NCI-H345 (cell line): ENCODE results near the gene IL1RN.

Source experiments
- DNase-seq: peaks from one replicate; lab custom pipeline; 2025; lab: John Stamatoyannopoulos, UW

The IL1RN gene

DNA sequence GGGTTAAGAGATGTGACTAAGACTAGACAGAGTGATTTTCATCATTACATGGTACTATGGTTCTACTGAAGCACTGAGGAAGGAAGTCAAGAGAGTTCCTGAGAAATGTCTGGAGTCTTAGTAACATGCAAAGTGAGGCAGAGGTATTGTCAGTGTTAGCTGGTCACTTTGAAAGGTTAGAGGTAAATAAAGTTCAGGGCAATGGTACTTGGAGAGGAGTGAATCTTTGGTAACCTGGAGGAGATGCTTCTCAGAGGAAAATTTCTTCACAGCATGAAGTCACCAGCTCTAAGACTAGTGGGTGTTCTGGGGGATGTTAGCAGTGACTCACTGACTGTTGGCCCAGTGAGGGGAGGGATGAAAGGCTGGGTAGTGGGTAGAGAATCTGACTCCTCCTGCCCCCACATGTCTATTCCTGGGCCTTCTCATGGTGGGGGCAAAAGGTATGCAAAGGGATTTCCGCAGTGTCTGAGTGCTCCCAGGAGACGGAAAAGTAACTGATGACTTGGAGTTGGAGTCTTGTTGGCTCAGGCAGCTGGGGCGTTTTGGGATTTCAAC lies 23.3 kb upstream of the IL1RN start:
- DNase-seq = no peak

DNA sequence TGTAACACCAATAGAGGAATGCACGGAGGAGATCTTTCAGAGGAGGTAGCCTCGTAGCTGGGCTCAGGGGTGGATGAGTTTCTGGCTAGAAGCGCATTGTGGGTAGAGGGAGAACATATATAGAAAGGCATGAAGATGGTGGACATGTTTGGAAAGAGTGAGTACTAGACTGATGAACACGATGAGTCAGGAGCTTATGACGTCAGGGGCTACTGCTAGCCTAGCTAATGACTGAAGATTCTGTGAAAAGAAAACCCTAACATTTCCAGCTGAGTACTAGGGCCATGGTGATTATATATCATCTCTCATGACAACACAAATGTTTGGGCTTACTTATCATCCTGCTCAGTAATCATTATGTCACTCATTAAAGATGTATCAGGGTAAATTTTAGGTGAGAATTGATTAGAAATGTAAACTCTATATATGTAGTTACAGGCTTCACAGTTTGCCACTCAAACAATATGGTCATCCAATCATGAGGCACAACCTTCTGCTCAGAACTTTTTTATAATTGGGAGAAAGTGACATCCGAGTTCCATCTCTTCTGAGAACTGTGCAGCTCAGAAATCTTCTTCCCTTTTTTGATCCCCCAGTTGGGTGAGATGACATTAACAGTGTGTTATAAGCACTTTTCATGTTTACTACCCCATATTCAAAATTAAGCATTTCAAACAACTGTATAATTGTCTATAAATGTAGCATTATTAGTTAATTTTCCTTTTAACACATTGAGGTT lies 22.2 kb upstream of the IL1RN start:
- DNase-seq = no peak

DNA sequence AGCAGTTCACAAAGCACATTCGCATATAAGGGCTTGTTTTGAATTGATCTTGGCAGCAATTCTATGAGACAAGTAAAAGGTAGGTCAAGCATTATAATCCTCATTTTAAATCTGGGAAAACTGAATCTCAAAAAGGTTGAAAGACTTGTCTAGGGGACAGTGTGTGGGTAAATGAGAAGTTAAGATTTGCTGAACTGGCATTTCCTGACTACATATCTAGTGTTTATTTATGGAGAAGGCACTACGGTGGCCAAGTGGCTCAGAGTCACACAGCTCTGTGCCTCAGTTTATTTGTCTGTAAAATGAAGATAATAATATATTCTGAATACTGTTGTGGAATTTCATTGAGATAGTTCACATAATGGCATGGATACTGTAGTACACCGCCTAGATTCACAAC lies 16.3 kb upstream of the IL1RN start:
- no peak for DNase-seq

DNA sequence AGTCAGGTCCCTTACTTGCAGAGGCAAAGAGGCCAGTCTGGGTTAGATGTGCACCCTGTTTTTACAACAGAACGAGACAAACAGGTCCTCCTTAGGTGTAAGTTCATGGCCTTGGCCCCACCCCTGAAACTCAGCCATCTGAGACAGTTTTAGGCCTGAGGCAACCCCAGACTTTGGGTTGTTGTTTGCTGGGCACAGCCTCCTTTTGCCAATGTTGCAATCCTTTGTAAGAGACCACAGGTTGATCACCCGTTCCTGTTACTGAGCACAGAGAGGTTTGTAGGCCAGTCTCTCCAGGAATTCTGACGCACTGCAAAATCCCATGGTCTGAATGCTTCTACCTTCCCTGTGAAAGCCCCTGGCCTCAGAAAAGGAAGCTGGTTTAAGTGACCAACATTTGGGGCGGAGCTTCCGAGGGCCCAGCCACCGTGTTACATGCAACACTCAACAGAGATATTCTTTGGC lies 15.5 kb upstream of the IL1RN start:
- DNase-seq = no peak

DNA sequence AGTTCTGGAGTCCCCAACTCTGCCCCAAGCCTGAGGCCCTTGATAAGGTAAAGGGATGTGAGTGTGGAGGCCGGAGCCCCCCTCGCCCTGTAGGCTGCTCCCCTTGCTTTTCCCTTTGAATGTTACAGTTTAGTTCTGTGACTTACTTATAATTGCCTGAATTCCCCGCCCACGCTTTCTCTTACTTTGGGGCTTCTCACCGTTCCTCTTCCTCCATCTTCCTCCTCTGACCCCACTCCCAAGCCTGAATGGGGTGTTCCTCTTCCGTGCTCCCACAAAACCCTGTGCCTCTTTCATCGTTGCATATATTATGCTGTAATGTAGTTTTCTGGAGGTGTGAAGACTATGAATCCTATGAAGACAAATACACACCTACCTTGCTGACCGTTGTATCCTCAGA lies 15.0 kb upstream of the IL1RN start:
- no peak for DNase-seq

DNA sequence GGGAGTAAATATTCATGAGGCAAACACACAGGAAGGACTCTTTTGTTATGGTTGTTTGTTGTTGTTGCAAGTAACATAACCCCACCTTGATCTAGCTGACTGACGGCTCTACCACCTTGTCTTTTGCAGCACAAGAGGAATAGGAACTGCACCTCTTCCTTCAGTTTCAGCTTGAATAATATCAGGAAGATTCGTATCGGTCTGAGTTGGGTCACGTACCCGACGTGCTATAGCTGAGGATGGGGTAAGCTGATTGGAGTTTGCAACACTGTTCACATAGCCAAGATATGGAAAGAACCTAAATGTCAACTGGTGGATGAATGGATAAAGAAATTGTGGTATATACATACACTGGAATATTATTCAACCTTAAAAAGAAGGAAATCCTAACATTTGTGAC lies 14.5 kb upstream of the IL1RN start:
- no peak for DNase-seq

DNA sequence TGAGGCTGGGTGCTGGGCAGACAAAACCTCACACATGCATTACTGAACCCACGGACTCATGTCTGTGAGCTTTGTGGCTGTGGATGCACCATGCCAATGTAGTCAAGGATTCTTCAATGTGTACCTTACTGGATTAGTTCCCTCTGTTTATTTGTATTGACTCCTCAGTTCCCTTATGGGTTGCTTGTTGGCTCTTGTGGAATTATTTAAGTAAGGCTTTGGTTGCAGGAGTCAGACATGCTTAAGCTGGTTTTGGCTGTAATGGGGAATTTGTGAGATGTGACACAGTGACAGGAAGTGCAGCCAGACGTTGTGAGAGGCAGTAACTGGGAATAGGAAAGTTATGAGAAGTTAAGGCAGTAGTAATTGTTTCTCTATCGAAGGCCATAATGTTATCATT lies 13.6 kb upstream of the IL1RN start:
- DNase-seq = no peak

DNA sequence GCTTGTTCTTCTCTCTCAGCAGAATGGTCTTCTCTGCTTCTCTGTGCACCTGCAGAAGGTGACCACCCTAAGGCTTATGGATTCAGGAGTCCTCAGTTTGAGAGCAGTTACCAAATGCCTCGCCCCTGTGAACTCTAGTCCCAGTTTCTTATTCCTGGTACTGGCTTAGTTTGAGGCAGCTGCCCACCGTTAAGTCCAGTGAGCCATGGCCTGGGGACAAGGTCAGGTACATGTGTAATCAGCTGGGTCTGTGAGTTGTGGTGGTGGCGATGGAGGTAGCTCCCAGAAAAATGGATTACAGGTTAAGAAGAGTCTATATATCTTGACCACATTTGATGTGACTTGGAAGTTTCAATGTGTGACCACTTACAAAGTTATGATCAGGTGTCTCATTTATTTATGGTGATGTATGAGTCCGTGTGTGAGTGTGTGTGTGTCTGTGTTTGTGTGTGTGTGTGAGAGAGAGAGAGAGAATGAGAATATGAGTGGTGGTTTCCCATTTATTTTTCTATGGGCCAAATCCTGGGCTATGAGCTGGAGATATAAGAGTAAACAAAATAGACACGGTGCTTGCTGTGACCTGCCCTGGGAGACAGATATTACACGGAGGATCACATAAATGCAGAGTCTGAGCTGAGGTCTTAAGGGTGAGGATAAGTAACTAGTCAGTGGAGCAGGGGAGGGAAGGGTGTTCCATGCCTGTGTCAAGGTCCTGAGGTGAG lies 13.0 kb upstream of the IL1RN start:
- no peak for DNase-seq

DNA sequence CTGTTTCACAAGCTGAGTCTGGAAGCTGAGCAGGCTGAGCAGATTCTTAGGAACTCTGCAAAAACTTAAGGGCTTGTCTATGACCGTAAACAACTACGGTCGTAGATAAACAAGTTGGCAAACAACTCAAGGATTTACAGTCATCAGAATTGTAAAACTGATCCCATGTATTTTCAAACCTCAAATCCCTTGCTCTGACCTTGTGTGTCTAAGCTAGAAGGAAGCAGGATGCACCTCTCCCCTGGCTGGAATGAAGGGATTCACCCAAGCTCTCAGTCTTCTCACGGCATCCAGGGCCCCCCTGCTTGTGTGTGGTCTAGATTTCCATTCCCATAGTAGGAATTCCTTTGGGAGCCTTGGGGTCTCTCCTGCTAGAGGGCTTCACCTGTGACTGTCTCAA lies 12.4 kb upstream of the IL1RN start:
- no peak for DNase-seq

DNA sequence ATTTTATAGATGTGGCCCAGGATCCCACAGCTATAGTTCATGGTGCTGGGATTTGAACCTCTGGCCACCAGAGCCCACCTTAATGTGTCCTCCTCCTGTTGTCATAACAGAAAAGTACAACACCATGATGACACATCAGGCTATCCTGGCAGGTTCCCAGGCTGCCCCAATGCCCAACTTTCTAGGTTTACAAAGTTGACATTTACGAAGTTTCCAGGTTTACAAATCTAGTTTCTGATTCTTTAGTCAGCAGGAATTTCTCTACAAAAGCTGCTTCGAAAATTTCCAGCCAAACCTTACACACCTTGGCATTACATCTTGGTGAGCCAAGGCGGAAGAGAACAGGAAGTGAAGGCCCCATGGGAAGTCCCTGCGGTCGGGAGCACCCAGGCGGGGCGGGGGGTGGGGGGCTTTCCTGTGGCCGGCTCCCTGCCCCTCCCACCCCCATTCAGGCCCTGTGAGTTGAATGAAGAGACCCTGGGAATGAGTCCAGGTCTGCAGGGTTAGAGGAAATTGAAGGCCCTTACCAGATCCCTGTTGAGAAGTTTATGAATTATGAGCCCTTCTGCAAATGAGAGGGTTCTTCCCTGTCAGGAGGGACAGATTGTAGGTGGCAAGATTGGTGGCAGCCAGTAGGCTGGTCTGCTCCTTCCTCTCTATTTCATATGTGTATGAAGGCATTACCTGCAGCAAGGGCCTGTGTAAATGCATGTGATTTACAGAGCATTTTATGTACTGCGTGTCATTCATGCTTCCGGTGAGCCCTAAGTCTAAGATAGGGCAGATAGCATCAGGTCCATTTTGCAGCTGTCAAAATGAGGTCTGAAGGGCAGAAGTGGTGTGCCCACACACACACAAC lies 11.1 kb upstream of the IL1RN start:
- no peak for DNase-seq

DNA sequence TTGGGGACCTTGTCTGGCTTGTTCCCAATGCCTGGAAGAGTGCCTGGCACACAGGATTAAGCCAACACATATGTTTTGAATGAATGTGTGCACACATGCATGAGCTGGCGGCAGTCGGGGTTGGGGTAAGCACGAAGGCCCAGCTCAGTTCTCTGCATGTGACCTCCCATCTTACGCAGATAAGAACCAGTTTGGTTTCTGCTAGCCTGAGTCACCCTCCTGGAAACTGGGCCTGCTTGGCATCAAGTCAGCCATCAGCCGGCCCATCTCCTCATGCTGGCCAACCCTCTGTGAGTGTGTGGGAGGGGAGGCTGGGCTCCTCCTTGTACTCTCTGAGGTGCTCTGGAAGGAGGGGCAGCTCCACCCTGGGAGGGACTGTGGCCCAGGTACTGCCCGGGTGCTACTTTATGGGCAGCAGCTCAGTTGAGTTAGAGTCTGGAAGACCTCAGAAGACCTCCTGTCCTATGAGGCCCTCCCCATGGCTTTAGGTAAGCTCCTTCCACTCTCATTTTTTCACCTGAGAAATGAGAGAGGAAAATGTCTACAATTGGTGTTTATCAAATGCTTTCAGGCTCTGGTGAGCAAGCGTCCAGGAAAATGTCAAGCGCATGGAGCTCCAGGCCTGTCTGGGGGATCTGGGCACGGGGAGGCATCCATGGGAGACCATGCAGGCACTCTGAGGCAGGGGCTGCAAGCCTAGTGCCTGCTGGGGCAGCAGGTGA lies 9.7 kb upstream of the IL1RN start:
- no peak for DNase-seq

DNA sequence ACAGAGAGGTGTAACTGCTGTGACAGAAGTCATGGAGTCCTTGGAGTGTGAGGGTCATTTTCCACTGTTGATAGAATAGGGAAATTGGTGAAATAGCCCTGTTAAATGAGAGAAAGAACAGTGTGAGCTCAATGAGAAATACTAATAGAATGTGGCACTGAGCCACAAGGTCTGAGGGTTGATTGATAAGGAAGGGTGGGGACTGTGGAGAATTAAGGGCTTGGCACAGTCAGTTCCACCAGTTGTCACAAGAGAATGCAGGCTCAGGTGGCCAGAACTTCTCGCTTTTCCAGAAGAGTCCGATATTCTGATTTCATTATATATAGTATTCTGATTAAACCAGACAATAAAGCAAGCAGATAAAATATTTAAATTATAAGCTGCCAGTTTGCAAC lies 9.1 kb upstream of the IL1RN start:
- no peak for DNase-seq

DNA sequence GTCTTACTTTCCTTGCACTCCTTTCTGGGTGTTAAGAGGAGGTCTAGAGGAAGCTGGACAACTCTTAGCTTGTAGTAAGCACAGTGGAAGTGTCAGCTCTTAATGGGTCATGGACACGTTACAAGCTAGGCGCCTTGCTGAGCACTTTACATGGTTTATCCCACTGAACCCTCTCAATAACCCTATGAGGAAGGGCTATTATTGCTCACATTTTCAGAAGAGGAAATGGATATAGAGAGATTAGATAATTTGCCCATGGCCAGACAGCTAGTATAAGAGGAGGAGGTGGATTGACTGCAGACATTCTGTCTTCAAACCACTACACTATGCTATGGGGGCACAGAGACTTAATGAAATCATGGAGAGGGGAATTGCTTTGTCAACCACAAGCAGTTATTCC lies 8.3 kb upstream of the IL1RN start:
- no peak for DNase-seq

DNA sequence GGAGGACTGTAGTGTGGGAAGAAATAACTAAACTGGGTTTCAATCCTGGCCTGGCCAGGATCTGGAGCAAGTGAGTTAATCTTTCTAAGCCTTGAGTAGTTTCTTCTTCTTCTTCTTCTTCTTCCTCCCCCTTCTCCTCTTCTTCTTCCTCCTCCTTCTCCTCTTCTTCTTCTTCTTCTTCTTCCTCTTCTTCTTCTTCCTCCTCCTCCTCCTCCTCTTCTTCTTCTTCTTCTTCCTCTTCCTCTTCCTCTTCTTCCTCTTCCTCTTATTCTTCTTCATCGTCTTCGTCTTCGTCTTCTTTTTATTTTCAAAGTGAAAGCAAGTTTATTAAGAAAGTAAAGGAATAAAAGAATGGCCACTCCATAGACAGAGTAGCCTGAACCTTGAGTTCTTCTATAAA lies 6.5 kb upstream of the IL1RN start:
- no peak for DNase-seq

DNA sequence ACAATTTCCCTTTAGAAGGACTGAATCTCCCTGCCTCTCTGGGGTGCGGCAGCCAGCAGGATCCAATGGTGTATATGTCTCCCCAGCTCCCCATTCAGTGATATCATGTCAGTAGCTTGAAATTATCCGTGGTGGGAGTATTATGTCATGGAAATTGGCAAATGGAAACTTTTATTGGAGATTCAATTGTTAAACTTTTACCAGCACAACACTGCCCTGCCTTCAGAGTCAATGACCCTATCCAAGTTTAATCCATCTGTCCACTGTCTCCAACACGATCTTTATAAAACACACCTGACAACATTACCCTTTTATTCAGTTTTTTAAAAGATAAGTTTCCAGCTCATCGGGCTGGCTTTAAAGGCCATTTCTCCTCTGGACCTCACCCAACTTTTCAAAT lies 5.0 kb upstream of the IL1RN start:
- no peak for DNase-seq

DNA sequence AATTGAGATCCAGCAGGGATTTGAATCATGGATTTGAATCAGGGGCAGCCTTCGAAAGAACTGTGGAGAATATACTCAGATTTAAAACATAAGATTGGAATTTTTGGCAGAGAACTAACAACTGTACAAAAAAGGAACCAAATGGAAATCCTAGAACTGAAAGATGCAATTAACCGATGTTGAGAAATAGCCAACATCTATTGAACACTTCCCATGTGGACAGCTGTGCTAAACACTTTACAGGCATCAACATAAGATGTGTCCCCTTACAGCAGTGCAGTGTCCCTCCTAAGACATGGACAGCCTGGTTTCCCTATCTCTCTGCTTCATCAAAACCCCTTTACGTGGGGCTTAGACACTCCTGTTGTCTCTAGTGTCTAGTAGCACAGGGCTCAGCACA lies 3.7 kb upstream of the IL1RN start:
- no peak for DNase-seq

DNA sequence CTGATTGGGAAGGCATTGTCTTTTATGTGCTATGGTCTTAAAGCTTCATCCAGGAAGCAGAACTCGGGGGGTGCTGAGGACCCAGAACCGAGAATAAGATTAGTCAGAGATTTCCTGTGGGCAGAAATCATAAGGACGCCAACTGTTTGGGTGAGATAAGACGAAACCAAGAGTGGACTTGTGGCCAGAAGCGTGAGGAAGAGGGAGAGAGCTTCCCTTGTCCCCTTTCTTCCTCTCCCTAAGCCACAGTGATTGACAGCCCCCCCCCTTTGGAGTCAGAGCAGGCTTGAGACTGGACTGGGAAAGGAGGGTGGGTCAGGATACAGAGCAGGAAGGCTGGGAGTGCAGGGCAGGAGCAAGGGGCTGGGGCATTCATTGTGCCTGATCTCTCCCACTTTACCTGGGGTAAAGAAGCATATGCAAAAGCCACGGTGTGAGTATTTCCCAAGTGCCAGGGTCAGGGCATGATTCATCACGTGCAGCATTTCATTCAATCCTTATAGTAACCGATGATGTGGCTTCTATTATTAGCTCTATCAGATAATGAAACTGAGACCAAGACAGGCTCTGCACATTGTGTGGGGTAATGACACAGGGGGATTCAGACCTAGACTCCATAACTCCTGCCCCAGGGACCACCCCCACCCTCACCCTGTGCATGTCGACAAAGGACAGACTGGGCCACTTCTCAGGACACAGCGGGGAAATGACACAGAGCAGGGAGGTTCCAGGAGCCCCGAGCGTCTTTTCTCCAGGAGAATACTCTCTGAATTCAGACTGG lies 3.0 kb upstream of the IL1RN start:
- no peak for DNase-seq

DNA sequence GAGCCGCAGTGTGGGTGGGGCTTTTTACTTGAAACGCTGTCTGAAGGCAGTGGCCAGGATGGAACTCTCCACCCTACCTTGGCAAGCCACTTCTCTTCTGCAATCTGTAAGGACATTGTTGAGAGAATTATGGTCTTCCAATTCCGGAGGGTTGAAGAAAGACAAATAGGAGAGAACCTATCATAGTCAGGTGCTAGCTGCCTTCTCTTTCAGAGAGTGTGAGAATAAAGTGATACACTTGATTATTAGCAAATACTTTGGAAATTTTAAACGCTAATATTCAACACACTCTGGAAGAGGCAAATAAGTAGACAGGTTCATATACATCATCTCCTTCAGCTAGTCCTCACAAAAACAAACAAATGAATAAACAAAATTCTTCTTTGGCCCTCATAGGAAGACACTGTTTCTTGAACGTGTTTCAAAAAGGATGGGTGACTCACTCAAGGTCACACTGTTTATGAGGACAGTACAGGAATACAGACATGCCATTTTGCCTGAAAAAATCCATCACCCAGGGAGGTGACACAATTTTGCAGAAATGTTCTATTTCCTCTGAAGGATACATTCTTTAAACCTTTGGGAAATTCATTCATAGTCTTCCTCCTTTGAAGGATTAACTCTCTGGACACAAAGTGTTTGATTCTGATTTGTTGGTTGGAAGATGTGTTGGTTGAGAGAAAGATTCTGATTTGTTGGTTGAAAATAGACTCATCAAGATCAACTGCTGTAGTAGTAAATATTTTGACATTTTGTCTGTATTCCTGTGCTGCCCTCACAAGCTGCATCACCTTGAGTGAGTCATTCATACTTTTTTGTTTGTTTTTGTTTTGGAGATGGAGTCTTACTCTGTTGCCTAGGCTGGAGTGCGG lies 2.2 kb upstream of the IL1RN start:
- DNase-seq = no peak

DNA sequence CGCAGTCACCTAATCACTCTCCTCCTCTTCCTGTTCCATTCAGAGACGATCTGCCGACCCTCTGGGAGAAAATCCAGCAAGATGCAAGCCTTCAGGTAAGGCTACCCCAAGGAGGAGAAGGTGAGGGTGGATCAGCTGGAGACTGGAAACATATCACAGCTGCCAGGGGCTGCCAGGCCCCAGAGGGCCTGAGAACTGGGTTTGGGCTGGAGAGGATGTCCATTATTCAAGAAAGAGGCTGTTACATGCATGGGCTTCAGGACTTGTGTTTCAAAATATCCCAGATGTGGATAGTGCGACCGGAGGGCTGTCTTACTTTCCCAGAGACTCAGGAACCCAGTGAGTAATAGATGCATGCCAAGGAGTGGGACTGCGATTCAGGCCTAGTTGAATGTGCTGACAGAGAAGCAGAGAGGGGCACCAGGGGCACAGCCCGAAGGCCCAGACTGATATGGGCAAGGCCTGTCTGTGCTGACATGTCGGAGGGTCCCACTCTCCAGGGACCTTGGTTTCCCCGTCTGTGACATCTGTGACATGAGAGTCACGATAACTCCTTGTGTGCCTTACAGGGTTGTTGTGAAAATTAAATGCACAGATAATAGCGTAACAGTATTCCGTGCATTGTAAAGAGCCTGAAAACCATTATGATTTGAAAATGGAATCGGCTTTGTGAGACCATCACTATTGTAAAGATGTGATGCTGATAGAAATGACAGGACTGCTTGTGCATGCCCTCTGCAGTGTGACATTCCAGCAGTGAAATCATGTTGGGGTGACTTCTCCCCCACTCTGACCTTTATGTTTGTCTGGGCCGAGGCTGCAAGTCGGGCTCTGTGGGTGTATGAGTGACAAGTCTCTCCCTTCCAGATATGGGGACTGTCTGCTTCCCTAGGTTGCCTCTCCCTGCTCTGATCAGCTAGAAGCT lies 510 bp downstream of the IL1RN start:
- no peak for DNase-seq
